HCT116 (cell line): ENCODE measurements around the gene C1orf53. TPM values are rescaled to one million over a fixed set of nuclear protein-coding genes. Genes with fewer than 3 reads are reported as not detected.

Experiments used
- ATAC-seq: fragments of 200-7000 bp; cut with Tn5 transposase; 2 replicates; pipeline ENCODE4 v1.9.1; 2020; ENCODE audit warnings: mild to moderate bottlenecking, moderate library complexity
- BruUV-seq: library from RNA; stranded (reverse); fragments of 400-500 nt; replicated peaks from 2 replicates; lab custom pipeline; 2021; lab: Mats Ljungman, UMichigan
- CTCF ChIA-PET: fragments of 300-600 bp; sonication (Branson Sonifier 250); formaldehyde crosslinking; loops from one replicate; lab custom pipeline; 2021; ENCODE audit warnings: antibody characterized with exemption; lab: Charles Lee
- POLR2A ChIA-PET: fragments of 300-600, 350-600 bp; sonication (Branson Sonifier 250); formaldehyde crosslinking; loops from one replicate; lab custom pipeline; 2021; ENCODE audit warnings: antibody characterized with exemption; lab: Charles Lee
- RAD21 ChIA-PET, 2 experiments: fragments of 300-600 bp; sonication (Branson Sonifier 250); formaldehyde crosslinking; loops; one replicate each; lab custom pipeline; 2023; ENCODE audit warnings: low total read pairs in 2 of 2; ENCODE audit not compliant: uncharacterized antibody in 2 of 2, unreplicated experiment in 2 of 2, low non-redundant PET in 1 of 2; lab: Charles Lee
- DNase-seq: peaks from one replicate; pipeline ENCODE4 v3.0.0-alpha.2; 2010; ENCODE audit warnings: low read depth, low spot score
- H2AFZ ChIP-seq: fragments of 200-600 bp; shearing (Covaris generic), sonication (generic); 2 replicates; pipeline ENCODE4 v1.6.1; 2017; ENCODE audit warnings: low read depth, mixed run types, mixed read lengths, antibody characterized with exemption, low read length; ENCODE audit not compliant: poor library complexity, severe bottlenecking
- H3K27ac ChIP-seq: 2 replicates; pipeline ENCODE4 v1.5.1; 2012; ENCODE audit warnings: low read depth, low read length
- H3K27me3 ChIP-seq: fragments of 200-600 bp; sonication (generic); 2 replicates; pipeline ENCODE4 v1.6.1; 2016; ENCODE audit warnings: mixed run types, low read length, mixed read lengths; ENCODE audit not compliant: insufficient read depth
- H3K36me3 ChIP-seq, 2 experiments: fragments of 200-500 bp in 1 of 2; fragments of 200-600 bp in 1 of 2; sonication (Bioruptor generic) in 1 of 2; sonication (generic) in 1 of 2; 2 replicates each; pipeline versions ENCODE4 v1.5.1 to v1.6.1; 2014 to 2016; ENCODE audit warnings: low read length in 2 of 2, inconsistent platforms in 1 of 2, mixed read lengths in 1 of 2, mixed run types in 1 of 2; ENCODE audit not compliant: insufficient read depth in 2 of 2, control insufficient read depth in 1 of 2
- H3K4me1 ChIP-seq, 2 experiments: fragments of 200-600 bp in 1 of 2; sonication (generic) in 1 of 2; 2 replicates each; pipeline versions ENCODE4 v1.5.1 to v1.6.1; 2012 to 2017; ENCODE audit warnings: low read length in 2 of 2, inconsistent platforms in 1 of 2, mild to moderate bottlenecking in 1 of 2, mixed read lengths in 1 of 2, mixed run types in 1 of 2, moderate library complexity in 1 of 2; ENCODE audit not compliant: insufficient read depth in 2 of 2, control insufficient read depth in 1 of 2
- H3K4me2 ChIP-seq: fragments of 200-600 bp; sonication (generic); 2 replicates; pipeline ENCODE4 v1.6.1; 2017; ENCODE audit warnings: mixed run types, low read length, mixed read lengths
- H3K4me3 ChIP-seq, 2 experiments: fragments of 200-600 bp in 1 of 2; sonication (generic) in 1 of 2; replicated peaks in 1 of 2; 2 replicates each; pipeline ENCODE4 v1.5.1; 2011 to 2016; ENCODE audit warnings: low read length in 2 of 2, control low read depth in 1 of 2, low read depth in 1 of 2, mild to moderate bottlenecking in 1 of 2, mixed read lengths in 1 of 2, mixed run types in 1 of 2
- H3K79me2 ChIP-seq: fragments of 200-600 bp; sonication (generic); 2 replicates; pipeline ENCODE4 v1.6.1; 2017; ENCODE audit warnings: mild to moderate bottlenecking, mixed run types, low read length, moderate library complexity, mixed read lengths; ENCODE audit not compliant: insufficient read depth
- H3K9ac ChIP-seq: fragments of 200-600 bp; sonication (generic); 2 replicates; pipeline ENCODE4 v1.6.1; 2016; ENCODE audit warnings: low read length, mixed read lengths
- H3K9me2 ChIP-seq: fragments of 200-600 bp; sonication (generic), shearing (Covaris generic); 2 replicates; pipeline ENCODE4 v1.6.1; 2017; ENCODE audit warnings: mixed run types, mild to moderate bottlenecking, moderate library complexity; ENCODE audit not compliant: insufficient read depth
- H3K9me3 ChIP-seq, 2 experiments: fragments of 200-500 bp in 1 of 2; fragments of 200-600 bp in 1 of 2; sonication (Bioruptor generic) in 1 of 2; sonication (generic) in 1 of 2; 2 replicates each; pipeline ENCODE4 v1.6.1; 2014 to 2017; ENCODE audit warnings: low read length in 2 of 2, mixed read lengths in 2 of 2, inconsistent platforms in 1 of 2, low read depth in 1 of 2, mild to moderate bottlenecking in 1 of 2, mixed run types in 1 of 2, moderate library complexity in 1 of 2; ENCODE audit not compliant: control insufficient read depth in 1 of 2, insufficient read depth in 1 of 2
- H4K20me1 ChIP-seq: fragments of 200-600 bp; sonication (generic), shearing (Covaris generic); 2 replicates; pipeline ENCODE4 v1.6.1; 2017; ENCODE audit warnings: mixed run types, mild to moderate bottlenecking, moderate library complexity; ENCODE audit not compliant: insufficient read depth
- CBX3 ChIP-seq: IDR thresholded peaks from 2 replicates; pipeline ENCODE4 v1.6.1; 2012; ENCODE audit warnings: low read depth
- CEBPB ChIP-seq: IDR thresholded peaks from 2 replicates; pipeline ENCODE4 v1.6.1; 2012; ENCODE audit warnings: low read depth
- CTCF ChIP-seq, 3 experiments: fragments of 200-600 bp in 1 of 3; sonication (generic) in 1 of 3; IDR thresholded peaks in 2 of 3; conservative IDR thresholded peaks in 1 of 3; 2 replicates each; pipeline ENCODE4 v1.5.1; 2012 to 2017; ENCODE audit warnings: low read depth in 2 of 3, low read length in 2 of 3, antibody characterized with exemption in 1 of 3, borderline replicate concordance in 1 of 3, control low read depth in 1 of 3, mild to moderate bottlenecking in 1 of 3, mixed read lengths in 1 of 3, mixed run types in 1 of 3, moderate library complexity in 1 of 3; ENCODE audit not compliant: insufficient read depth in 1 of 3
- EGR1 ChIP-seq: IDR thresholded peaks from 2 replicates; pipeline ENCODE4 v1.6.1; 2012; ENCODE audit warnings: low read depth
- ELF1 ChIP-seq: IDR thresholded peaks from 2 replicates; pipeline ENCODE4 v1.6.1; 2012; ENCODE audit warnings: low read depth, borderline replicate concordance
- EZH2phosphoT487 ChIP-seq: fragments of 200-600 bp; IDR thresholded peaks from 2 replicates; pipeline ENCODE4 v1.6.1; 2018; ENCODE audit warnings: antibody characterized with exemption, borderline replicate concordance
- FOSL1 ChIP-seq: IDR thresholded peaks from 2 replicates; pipeline ENCODE4 v1.6.1; 2012; ENCODE audit warnings: low read depth
- JUND ChIP-seq: IDR thresholded peaks from 2 replicates; pipeline ENCODE4 v1.6.1; 2012
- MAX ChIP-seq: IDR thresholded peaks from 2 replicates; pipeline ENCODE4 v1.6.1; 2012
- POLR2AphosphoS5 ChIP-seq: IDR thresholded peaks from 2 replicates; pipeline ENCODE4 v1.6.1; 2011; ENCODE audit warnings: mild to moderate bottlenecking, low read depth, low read length, moderate library complexity
- RAD21 ChIP-seq: IDR thresholded peaks from 2 replicates; pipeline ENCODE4 v1.6.1; 2012; ENCODE audit warnings: low read depth, mild to moderate bottlenecking
- SIN3A ChIP-seq: IDR thresholded peaks from 2 replicates; pipeline ENCODE4 v1.6.1; 2012; ENCODE audit warnings: low read depth
- SP1 ChIP-seq: IDR thresholded peaks from 2 replicates; pipeline ENCODE4 v1.6.1; 2012; ENCODE audit warnings: low read depth
- TCF7L2 ChIP-seq: IDR thresholded peaks from 2 replicates; pipeline ENCODE4 v1.7.0; 2011; ENCODE audit warnings: borderline replicate concordance, inconsistent platforms; ENCODE audit not compliant: insufficient read depth, insufficient read length; ENCODE audit errors: extremely low read depth
- YY1 ChIP-seq: IDR thresholded peaks from 2 replicates; pipeline ENCODE4 v1.6.1; 2011; ENCODE audit warnings: low read length, low read depth, moderate library complexity, mild to moderate bottlenecking; ENCODE audit not compliant: insufficient replicate concordance; ENCODE audit errors: extremely low read depth
- ZFX ChIP-seq: fragments of 450-650 bp; IDR thresholded peaks from 2 replicates; pipeline ENCODE4 v1.6.1; 2017
- ZNF274 ChIP-seq: fragments of 200-500 bp; sonication (Bioruptor generic); IDR thresholded peaks from 2 replicates; pipeline ENCODE4 v1.6.1; 2014; ENCODE audit warnings: mild to moderate bottlenecking, low read depth, low read length, inconsistent platforms
- intact Hi-C: fragments of 100-400 bp; cut with micrococcal nuclease; formaldehyde crosslinking; loops from 2 replicates; pipeline ENCODE4 v1.10.0; 2022
- total RNA-seq: library from RNA; stranded (reverse); gene quantifications from one replicate; pipeline ENCODE4 v1.2.1, GENCODE V29; 2021; ENCODE audit not compliant: unreplicated experiment
- TF ChIP-seq, protein P1 (sequence below): IDR thresholded peaks from 2 replicates; pipeline ENCODE4 v1.6.1; 2011; ENCODE audit warnings: mild to moderate bottlenecking, low read length, moderate library complexity; ENCODE audit not compliant: insufficient replicate concordance; ENCODE audit errors: extremely low read depth
- TF ChIP-seq, protein P2 (sequence below): IDR thresholded peaks from 2 replicates; pipeline ENCODE4 v1.6.1; 2012

The C1orf53 gene
- total RNA-seq, 1 experiment from 2014 or later, result 4.2 TPM

DNA sequence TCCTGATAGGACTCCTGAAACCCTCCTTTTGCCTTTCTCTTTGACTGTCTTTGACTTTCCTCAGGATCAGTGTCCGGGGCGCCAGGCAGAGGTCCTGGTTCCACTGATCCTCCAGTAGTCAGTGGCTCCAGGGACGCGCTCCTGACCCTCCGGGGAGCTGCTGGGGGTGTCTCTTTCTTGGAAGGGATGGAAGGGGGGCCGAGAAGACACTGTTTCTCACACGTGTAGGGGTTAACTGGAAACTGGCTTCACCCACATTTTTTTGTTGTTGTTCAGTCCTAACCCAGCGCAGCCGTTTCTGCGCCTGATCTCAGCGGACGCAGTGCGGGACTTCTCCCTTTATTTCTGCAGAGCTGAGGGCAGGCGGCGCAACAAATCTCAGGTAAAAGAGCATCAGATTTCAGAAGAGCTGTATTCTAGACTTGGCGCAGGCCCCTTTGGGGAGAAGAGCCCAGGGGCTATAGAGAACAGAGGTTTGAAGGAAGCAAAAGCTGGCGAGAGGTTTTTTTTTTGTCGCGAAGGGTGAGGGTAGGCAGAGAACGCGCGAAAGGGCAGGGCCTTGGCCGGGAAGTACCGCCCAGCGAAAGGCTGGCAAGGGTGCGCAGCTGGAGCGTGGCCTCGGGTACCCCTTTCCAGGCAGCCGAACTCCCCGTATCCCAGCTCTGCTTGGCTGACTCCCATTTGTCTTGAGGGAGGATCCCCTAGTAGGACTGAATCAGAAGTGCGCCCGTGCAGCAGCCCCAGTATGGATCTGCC, 10.5 kb downstream of the C1orf53 start:
- RAD21 ChIA-PET, result no interaction called here
- Histone ChIP-seq H4K20me1 (no peaks in the 10 kb centered on the region), H3K9me3 (no peaks in the 10 kb centered on the region), H3K9me2 (no peaks in the 10 kb centered on the region), H3K36me3 (no peaks in the 10 kb centered on the region), H3K27ac (no peak overlapping the region), H3K79me2 (no peaks in the 10 kb centered on the region), H3K4me2 (no peak overlapping the region), H3K9ac (no peak overlapping the region), H3K4me1 (peaks cover 5 to 23% of the 10 kb centered on the region in 2 experiments; a peak in 3 of 4 replicates), H3K4me3 (no peak overlapping the region), H2AFZ (no peak overlapping the region), H3K27me3 (peaks cover 8% of the 10 kb centered on the region; the same call in 1 of the 2 replicates)
- TF ChIP-seq TCF7L2 (no peak), ELF1 (no peak), YY1 (no peak), FOSL1 (no peak), CTCF (IDR thresholded peaks at IDR 0.05 in 2 of 3, conservative IDR thresholded peaks at IDR 0.05 in 1 of 3; ENCODE audit: borderline replicate concordance in 1 of 3, insufficient read depth in 1 of 3, low read depth in 2 of 3, low read length in 2 of 3) (no peak), POLR2AphosphoS5 (no peak), CEBPB (no peak), JUND (no peak), SP1 (no peak), CBX3 (no peak), ZFX (no peak), EZH2phosphoT487 (no peak), RAD21 (no peak), ZNF274 (no peak), EGR1 (no peak), SIN3A (no peak), MAX (no peak)
- TF ChIP-seq, protein P1, sequence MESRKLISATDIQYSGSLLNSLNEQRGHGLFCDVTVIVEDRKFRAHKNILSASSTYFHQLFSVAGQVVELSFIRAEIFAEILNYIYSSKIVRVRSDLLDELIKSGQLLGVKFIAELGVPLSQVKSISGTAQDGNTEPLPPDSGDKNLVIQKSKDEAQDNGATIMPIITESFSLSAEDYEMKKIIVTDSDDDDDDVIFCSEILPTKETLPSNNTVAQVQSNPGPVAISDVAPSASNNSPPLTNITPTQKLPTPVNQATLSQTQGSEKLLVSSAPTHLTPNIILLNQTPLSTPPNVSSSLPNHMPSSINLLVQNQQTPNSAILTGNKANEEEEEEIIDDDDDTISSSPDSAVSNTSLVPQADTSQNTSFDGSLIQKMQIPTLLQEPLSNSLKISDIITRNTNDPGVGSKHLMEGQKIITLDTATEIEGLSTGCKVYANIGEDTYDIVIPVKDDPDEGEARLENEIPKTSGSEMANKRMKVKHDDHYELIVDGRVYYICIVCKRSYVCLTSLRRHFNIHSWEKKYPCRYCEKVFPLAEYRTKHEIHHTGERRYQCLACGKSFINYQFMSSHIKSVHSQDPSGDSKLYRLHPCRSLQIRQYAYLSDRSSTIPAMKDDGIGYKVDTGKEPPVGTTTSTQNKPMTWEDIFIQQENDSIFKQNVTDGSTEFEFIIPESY, result no peak
- TF ChIP-seq, protein P2, sequence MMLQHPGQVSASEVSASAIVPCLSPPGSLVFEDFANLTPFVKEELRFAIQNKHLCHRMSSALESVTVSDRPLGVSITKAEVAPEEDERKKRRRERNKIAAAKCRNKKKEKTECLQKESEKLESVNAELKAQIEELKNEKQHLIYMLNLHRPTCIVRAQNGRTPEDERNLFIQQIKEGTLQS, result no peak
- no TSS peak for BruUV-seq
- CTCF ChIA-PET, result interaction anchor here (3.2 kb wide), 1 partner anchor 10 kb away, joined by 19 read pairs; the partner anchor contains the start of gene C1orf53
- POLR2A ChIA-PET, result no interaction called here
- ATAC-seq (no peak), DNase-seq (no peak)
- intact Hi-C loops, result no loop called here
